Liver (tissue), 9 donors: Measurements from ENCODE around the gene PARM1. TPM values are rescaled to one million over a fixed set of nuclear protein-coding genes. Genes with fewer than 3 reads are reported as not detected.

Experiments
- DNase-seq: peaks from one replicate; pipeline ENCODE4 v3.0.0-alpha.2; 2017; ENCODE audit warnings: low spot score
- H3K27ac ChIP-seq, 2 donors: one replicate each; pipeline ENCODE4 v1.7.0; 2013; ENCODE audit warnings: inconsistent platforms in 2 of 2, low read length in 2 of 2, control low read depth in 1 of 2, low read depth in 1 of 2, mild to moderate bottlenecking in 1 of 2
- H3K27me3 ChIP-seq, 4 donors: one replicate each; pipeline versions ENCODE4 v1.6.1 to v1.7.0; 2013; ENCODE audit warnings: low read length in 3 of 4, inconsistent platforms in 1 of 4, mild to moderate bottlenecking in 1 of 4, moderate library complexity in 1 of 4; ENCODE audit not compliant: control insufficient read depth in 4 of 4, insufficient read depth in 4 of 4
- H3K36me3 ChIP-seq, 4 donors: one replicate each; pipeline versions ENCODE4 v1.6.1 to v1.7.0; 2013; ENCODE audit warnings: low read length in 3 of 4, mild to moderate bottlenecking in 3 of 4, low read depth in 1 of 4, moderate library complexity in 1 of 4; ENCODE audit not compliant: control insufficient read depth in 4 of 4, insufficient read depth in 3 of 4
- H3K4me1 ChIP-seq, 4 donors: one replicate each; pipeline versions ENCODE4 v1.6.1 to v1.7.0; 2013; ENCODE audit warnings: low read length in 3 of 4, mild to moderate bottlenecking in 3 of 4, moderate library complexity in 1 of 4; ENCODE audit not compliant: control insufficient read depth in 4 of 4, insufficient read depth in 4 of 4
- H3K4me3 ChIP-seq, 3 donors: one replicate each; pipeline versions ENCODE4 v1.6.1 to v1.7.0; 2013; ENCODE audit warnings: low read length in 3 of 3, control low read depth in 1 of 3, low read depth in 1 of 3, mild to moderate bottlenecking in 1 of 3
- H3K9ac ChIP-seq, 2 donors: one replicate each; pipeline ENCODE4 v1.7.0; 2013; ENCODE audit warnings: low read length in 2 of 2, mild to moderate bottlenecking in 2 of 2, moderate library complexity in 2 of 2, control low read depth in 1 of 2, low read depth in 1 of 2
- H3K9me3 ChIP-seq, 4 donors: one replicate each; pipeline versions ENCODE4 v1.6.1 to v1.7.0; 2013; ENCODE audit warnings: low read length in 3 of 4; ENCODE audit not compliant: control insufficient read depth in 4 of 4
- FOXA1 ChIP-seq: IDR thresholded peaks from 2 replicates; pipeline ENCODE4 v1.6.1; 2016; ENCODE audit warnings: antibody characterized with exemption
- FOXA2 ChIP-seq: IDR thresholded peaks from 2 replicates; pipeline ENCODE4 v1.6.1; 2016; ENCODE audit warnings: antibody characterized with exemption
- GABPA ChIP-seq, 2 donors: IDR thresholded peaks in 1 of 2; conservative IDR thresholded peaks in 1 of 2; 2 replicates each; pipeline ENCODE4 v1.6.1; 2016; ENCODE audit warnings: antibody characterized with exemption in 2 of 2, mild to moderate bottlenecking in 1 of 2, moderate library complexity in 1 of 2
- HNF4G ChIP-seq: IDR thresholded peaks from 2 replicates; pipeline ENCODE4 v1.6.1; 2016; ENCODE audit warnings: antibody characterized with exemption
- RAD21 ChIP-seq, 2 donors: IDR thresholded peaks; 2 replicates each; pipeline ENCODE4 v1.6.1; 2016; ENCODE audit warnings: antibody characterized with exemption in 2 of 2, mild to moderate bottlenecking in 2 of 2
- RXRA ChIP-seq, 2 donors: IDR thresholded peaks; 2 replicates each; pipeline ENCODE4 v1.6.1; 2017 to 2018; ENCODE audit warnings: antibody characterized with exemption in 2 of 2, mild to moderate bottlenecking in 1 of 2
- SP1 ChIP-seq: IDR thresholded peaks from 2 replicates; pipeline ENCODE4 v1.6.1; 2018; ENCODE audit warnings: antibody characterized with exemption, mild to moderate bottlenecking
- TAF1 ChIP-seq: conservative IDR thresholded peaks from 2 replicates; pipeline ENCODE4 v1.6.1; 2016; ENCODE audit warnings: antibody characterized with exemption, mild to moderate bottlenecking
- YY1 ChIP-seq: IDR thresholded peaks from 2 replicates; pipeline ENCODE4 v1.6.1; 2016; ENCODE audit warnings: antibody characterized with exemption, mild to moderate bottlenecking
- WGBS: extraction: QIAGEN DNeasy Blood & Tissue Kit; methylation state at CpG from one replicate; pipeline ENCODE4 v1.1.7; 2013; 5-methylcytosine and 5-hydroxymethylcytosine counted together
- polyA plus RNA-seq, 2 donors: library from polyadenylated mRNA; stranded (reverse) in 1 of 2; unstranded in 1 of 2; fragments of 200-250 nt in 1 of 2; fragments of >200 nt in 1 of 2; fragmentation: Nextera tagmentation in 1 of 2; extraction: Ambion mirVana in 1 of 2; gene quantifications; one replicate each; pipeline versions ENCODE4 v1.2.1 to v1.2.3, GENCODE V29; 2013 to 2015
- total RNA-seq, 2 donors: library from RNA; depleted of rRNA; stranded (reverse); fragments of >200 nt; gene quantifications; one replicate each; pipeline ENCODE4 v1.2.3, GENCODE V29; 2014
- TF ChIP-seq, protein P1 (sequence below): IDR thresholded peaks from 2 replicates; pipeline ENCODE4 v1.6.1; 2016; ENCODE audit warnings: antibody characterized with exemption, mild to moderate bottlenecking
- TF ChIP-seq, protein P2 (sequence below): IDR thresholded peaks from 2 replicates; pipeline ENCODE4 v1.6.1; 2016; ENCODE audit warnings: antibody characterized with exemption
- TF ChIP-seq, protein P3 (sequence below): IDR thresholded peaks from 2 replicates; pipeline ENCODE4 v1.6.1; 2016; ENCODE audit warnings: antibody characterized with exemption
- TF ChIP-seq, protein P4 (sequence below): fragments of 150-350 bp; IDR thresholded peaks from 2 replicates; pipeline ENCODE4 v1.5.1; 2017; ENCODE audit warnings: improper control_type of control experiment, low read depth, low read length; ENCODE audit not compliant: missing input control
- donor health status: healthy.
- donor health status: healthy.
- donor health status: healthy.
- donor health status: healthy.
- donor health status: healthy.

Gene PARM1
- total and polyA plus RNA-seq, 4 donors = 0.42 to 2.2 (median 0.74) TPM

DNA sequence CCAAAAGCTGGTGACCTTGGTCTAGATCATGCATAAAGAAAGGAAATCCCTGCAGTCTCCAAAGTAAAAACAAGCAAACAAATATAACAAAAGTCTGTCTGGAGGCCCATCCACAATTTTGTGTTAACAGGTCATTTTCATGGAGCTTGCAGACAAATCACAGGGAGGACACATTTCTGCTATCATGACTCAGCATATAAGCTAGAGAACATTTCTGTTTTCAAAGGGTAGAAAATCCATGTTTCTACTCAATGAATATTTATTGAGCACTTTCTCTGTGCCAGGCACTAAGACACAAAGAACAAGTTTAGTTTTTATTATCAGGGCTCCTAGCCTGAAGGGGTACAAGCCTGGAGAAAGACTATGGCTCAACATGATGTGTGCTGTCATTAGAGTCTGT is 71.1 kb downstream of the PARM1 start:
- H3K27ac ChIP-seq = no peak overlapping the region
- no peaks in the 10 kb centered on the region for H3K36me3 ChIP-seq
- H3K4me3 ChIP-seq = no peak overlapping the region
- TF ChIP-seq SP1 = no peak
- no peak for TF ChIP-seq HNF4G
- TF ChIP-seq RXRA (IDR thresholded peaks at IDR 0.05) = no peak
- TF ChIP-seq RAD21 (IDR thresholded peaks at IDR 0.05) = no peak
- H3K27me3 ChIP-seq = no peaks in the 10 kb centered on the region
- H3K9ac ChIP-seq = no peak overlapping the region
- peaks cover 3 to 6% (median 4%) of the 10 kb centered on the region in 4 donors for H3K9me3 ChIP-seq
- no peak for DNase-seq
- no peaks in the 10 kb centered on the region for H3K4me1 ChIP-seq

DNA sequence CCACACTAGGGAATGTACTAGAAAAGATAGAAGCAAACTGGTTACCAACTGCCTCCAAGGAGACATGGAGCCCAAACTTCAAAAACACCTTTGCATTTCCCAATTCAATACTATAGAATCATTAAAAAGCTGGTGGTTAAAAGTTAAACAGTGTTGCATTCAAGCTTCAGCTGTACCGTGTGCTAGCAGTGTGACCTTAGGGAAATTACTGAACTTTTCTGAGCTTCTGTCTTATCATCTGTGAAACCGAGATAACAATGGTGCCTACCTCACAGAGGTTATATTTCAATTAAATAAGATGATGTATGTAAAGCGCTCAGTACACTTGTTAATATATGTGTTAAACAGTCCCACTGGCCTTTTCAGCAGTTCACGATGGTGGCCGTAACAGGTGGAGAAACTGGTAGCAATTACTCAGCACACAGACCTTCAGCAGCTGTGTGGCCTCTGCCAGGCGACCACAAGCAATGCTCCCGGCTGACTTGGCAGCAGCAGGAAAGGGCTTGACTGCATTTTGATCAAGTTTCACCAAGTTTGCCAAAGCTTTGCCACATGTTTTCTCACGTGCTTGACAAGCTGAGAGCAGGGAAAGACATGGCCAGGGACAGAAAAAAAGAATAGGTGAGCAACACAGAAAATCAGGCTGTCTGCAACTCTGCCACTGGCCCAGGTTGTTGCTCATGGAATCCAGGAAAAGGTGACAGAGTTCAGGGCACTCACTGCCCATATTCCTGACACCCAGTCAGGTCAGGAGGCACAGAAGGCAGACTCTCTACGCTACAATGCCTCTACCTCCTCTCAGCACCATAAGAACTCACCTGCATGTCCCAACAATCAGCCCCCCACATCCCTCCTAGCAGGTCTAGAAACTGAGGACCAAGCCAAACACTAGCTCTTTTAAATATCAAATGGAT is 72.1 kb downstream of the PARM1 start:
- DNase-seq = no peak
- no peak overlapping the region for H3K4me3 ChIP-seq
- TF ChIP-seq, protein P1, sequence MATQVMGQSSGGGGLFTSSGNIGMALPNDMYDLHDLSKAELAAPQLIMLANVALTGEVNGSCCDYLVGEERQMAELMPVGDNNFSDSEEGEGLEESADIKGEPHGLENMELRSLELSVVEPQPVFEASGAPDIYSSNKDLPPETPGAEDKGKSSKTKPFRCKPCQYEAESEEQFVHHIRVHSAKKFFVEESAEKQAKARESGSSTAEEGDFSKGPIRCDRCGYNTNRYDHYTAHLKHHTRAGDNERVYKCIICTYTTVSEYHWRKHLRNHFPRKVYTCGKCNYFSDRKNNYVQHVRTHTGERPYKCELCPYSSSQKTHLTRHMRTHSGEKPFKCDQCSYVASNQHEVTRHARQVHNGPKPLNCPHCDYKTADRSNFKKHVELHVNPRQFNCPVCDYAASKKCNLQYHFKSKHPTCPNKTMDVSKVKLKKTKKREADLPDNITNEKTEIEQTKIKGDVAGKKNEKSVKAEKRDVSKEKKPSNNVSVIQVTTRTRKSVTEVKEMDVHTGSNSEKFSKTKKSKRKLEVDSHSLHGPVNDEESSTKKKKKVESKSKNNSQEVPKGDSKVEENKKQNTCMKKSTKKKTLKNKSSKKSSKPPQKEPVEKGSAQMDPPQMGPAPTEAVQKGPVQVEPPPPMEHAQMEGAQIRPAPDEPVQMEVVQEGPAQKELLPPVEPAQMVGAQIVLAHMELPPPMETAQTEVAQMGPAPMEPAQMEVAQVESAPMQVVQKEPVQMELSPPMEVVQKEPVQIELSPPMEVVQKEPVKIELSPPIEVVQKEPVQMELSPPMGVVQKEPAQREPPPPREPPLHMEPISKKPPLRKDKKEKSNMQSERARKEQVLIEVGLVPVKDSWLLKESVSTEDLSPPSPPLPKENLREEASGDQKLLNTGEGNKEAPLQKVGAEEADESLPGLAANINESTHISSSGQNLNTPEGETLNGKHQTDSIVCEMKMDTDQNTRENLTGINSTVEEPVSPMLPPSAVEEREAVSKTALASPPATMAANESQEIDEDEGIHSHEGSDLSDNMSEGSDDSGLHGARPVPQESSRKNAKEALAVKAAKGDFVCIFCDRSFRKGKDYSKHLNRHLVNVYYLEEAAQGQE = no peak
- TF ChIP-seq GABPA (IDR thresholded peaks at IDR 0.05 in 1 of 2, conservative IDR thresholded peaks at IDR 0.05 in 1 of 2) = no peak
- no peak for TF ChIP-seq TAF1
- TF ChIP-seq FOXA1 = no peak
- TF ChIP-seq YY1 = no peak
- H3K9ac ChIP-seq = no peak overlapping the region
- 78% methylated on average over 9 of the region's 9 CpGs for WGBS
- no peaks in the 10 kb centered on the region for H3K4me1 ChIP-seq
- peaks cover 3 to 6% (median 4%) of the 10 kb centered on the region in 4 donors for H3K9me3 ChIP-seq
- no peaks in the 10 kb centered on the region for H3K36me3 ChIP-seq
- no peaks in the 10 kb centered on the region for H3K27me3 ChIP-seq
- H3K27ac ChIP-seq = no peak overlapping the region

DNA sequence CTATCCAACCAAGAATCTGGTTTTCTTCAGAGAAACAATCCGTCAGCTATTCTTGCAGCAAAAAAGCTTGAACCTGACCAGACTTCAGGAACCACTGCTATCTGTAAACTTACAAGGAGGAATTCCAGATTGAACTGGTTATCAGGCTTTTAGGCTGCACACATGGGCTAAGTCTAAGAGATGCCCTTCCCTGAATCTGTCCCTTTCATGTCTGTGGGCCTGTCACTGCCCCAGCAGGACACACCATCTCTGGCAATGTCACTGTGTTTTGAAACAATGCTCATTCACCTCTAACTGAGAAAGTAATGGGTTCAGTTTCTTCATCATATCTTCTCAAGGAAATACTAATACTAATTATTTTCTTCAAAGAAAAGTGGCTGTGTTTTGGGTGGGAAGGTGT is 72.8 kb downstream of the PARM1 start:
- no peak for DNase-seq
- no peak for TF ChIP-seq HNF4G
- TF ChIP-seq, protein P2, sequence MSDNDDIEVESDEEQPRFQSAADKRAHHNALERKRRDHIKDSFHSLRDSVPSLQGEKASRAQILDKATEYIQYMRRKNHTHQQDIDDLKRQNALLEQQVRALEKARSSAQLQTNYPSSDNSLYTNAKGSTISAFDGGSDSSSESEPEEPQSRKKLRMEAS = no peak
- TF ChIP-seq, protein P3, sequence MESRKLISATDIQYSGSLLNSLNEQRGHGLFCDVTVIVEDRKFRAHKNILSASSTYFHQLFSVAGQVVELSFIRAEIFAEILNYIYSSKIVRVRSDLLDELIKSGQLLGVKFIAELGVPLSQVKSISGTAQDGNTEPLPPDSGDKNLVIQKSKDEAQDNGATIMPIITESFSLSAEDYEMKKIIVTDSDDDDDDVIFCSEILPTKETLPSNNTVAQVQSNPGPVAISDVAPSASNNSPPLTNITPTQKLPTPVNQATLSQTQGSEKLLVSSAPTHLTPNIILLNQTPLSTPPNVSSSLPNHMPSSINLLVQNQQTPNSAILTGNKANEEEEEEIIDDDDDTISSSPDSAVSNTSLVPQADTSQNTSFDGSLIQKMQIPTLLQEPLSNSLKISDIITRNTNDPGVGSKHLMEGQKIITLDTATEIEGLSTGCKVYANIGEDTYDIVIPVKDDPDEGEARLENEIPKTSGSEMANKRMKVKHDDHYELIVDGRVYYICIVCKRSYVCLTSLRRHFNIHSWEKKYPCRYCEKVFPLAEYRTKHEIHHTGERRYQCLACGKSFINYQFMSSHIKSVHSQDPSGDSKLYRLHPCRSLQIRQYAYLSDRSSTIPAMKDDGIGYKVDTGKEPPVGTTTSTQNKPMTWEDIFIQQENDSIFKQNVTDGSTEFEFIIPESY = no peak
- no peak for TF ChIP-seq FOXA1
- TF ChIP-seq, protein P4, sequence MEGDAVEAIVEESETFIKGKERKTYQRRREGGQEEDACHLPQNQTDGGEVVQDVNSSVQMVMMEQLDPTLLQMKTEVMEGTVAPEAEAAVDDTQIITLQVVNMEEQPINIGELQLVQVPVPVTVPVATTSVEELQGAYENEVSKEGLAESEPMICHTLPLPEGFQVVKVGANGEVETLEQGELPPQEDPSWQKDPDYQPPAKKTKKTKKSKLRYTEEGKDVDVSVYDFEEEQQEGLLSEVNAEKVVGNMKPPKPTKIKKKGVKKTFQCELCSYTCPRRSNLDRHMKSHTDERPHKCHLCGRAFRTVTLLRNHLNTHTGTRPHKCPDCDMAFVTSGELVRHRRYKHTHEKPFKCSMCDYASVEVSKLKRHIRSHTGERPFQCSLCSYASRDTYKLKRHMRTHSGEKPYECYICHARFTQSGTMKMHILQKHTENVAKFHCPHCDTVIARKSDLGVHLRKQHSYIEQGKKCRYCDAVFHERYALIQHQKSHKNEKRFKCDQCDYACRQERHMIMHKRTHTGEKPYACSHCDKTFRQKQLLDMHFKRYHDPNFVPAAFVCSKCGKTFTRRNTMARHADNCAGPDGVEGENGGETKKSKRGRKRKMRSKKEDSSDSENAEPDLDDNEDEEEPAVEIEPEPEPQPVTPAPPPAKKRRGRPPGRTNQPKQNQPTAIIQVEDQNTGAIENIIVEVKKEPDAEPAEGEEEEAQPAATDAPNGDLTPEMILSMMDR = no peak
- no peak for TF ChIP-seq SP1
- TF ChIP-seq FOXA2 = no peak
- TF ChIP-seq YY1 = no peak
- no peaks in the 10 kb centered on the region for H3K27me3 ChIP-seq
- no peaks in the 10 kb centered on the region for H3K4me1 ChIP-seq
- no peak overlapping the region for H3K27ac ChIP-seq
- peaks cover 3 to 10% (median 4%) of the 10 kb centered on the region in 4 donors for H3K9me3 ChIP-seq
- no peak overlapping the region for H3K9ac ChIP-seq
- no peak overlapping the region for H3K4me3 ChIP-seq
- H3K36me3 ChIP-seq = no peaks in the 10 kb centered on the region
- 95% methylated on average over 1 of the region's 1 CpG for WGBS
